A549 (cell line): ENCODE results near the gene UHRF1. TPM values are rescaled to one million over a fixed set of nuclear protein-coding genes. Genes with fewer than 3 reads are reported as not detected.

Source experiments
- ATAC-seq, 2 experiments: fragments of 200-7000 bp in 1 of 2; fragments of >200 bp in 1 of 2; cut with Nextera tagmentation in 1 of 2; cut with Tn5 transposase in 1 of 2; 3 replicates each; pipeline versions ENCODE4 v1.8.0 to v1.9.1; 2018 to 2020; ENCODE audit warnings: mild to moderate bottlenecking in 1 of 2, moderate library complexity in 1 of 2
- CTCF ChIA-PET: fragments of 300-600 bp; sonication (Branson Sonifier 250); formaldehyde crosslinking; extraction: SDS; loops from one replicate; lab custom pipeline; 2021; ENCODE audit warnings: antibody characterized with exemption, inconsistent platforms; lab: Yijun Ruan, JAX
- POLR2A ChIA-PET: fragments of 350-600 bp; formaldehyde crosslinking; extraction: SDS; loops from one replicate; lab custom pipeline; 2021; ENCODE audit warnings: antibody characterized with exemption, inconsistent platforms; lab: Yijun Ruan, JAX
- DNase-seq, 2 experiments: peaks; one replicate each; pipeline versions ENCODE4 v3.0.0 to v3.0.0-alpha.2; 2011 to 2016; ENCODE audit warnings: low read depth in 1 of 2, low spot score in 1 of 2
- FAIRE-seq: peaks from 2 replicates; lab custom pipeline; 2011; peaks lifted over from hg19 to GRCh38; lab: Jason Lieb, UNC
- H3K27ac ChIP-seq, 2 experiments: fragments of >200 bp; sonication (Bioruptor Twin); formaldehyde crosslinking; 3 replicates each; pipeline ENCODE4 v1.5.1; 2016 to 2017
- H3K4me1 ChIP-seq: fragments of >200 bp; sonication (Bioruptor Twin); formaldehyde crosslinking; 3 replicates; pipeline ENCODE4 v1.6.1; 2016
- H3K4me2 ChIP-seq: fragments of >200 bp; sonication (Bioruptor Twin); formaldehyde crosslinking; 3 replicates; pipeline ENCODE4 v1.6.1; 2016
- H3K4me3 ChIP-seq: fragments of >200 bp; sonication (Bioruptor Twin); formaldehyde crosslinking; 3 replicates; pipeline ENCODE4 v1.5.1; 2016
- H3K9me3 ChIP-seq: fragments of >200 bp; sonication (Bioruptor Twin); formaldehyde crosslinking; 3 replicates; pipeline ENCODE4 v1.6.1; 2016
- BCL3 ChIP-seq: fragments of >200 bp; sonication (Bioruptor Twin); formaldehyde crosslinking; IDR thresholded peaks from 3 replicates; pipeline ENCODE4 v1.6.1; 2016
- CHD4 ChIP-seq: fragments of 200-600 bp; sonication (generic); IDR thresholded peaks from 2 replicates; pipeline ENCODE4 v1.6.1; 2016; ENCODE audit warnings: antibody characterized with exemption, mild to moderate bottlenecking, borderline replicate concordance
- EHF ChIP-seq: fragments of 250-450 bp; sonication (Bioruptor Pico); IDR thresholded peaks from 2 replicates; pipeline ENCODE4 v1.5.0; 2020; ENCODE audit warnings: mild to moderate bottlenecking
- EHMT2 ChIP-seq: fragments of 200-600 bp; sonication (generic); IDR thresholded peaks from 2 replicates; pipeline ENCODE4 v1.6.1; 2016; ENCODE audit warnings: antibody characterized with exemption, low read depth, mild to moderate bottlenecking, moderate library complexity
- ELK1 ChIP-seq: fragments of 150-350 bp; IDR thresholded peaks from 2 replicates; pipeline ENCODE4 v1.6.1; 2014; ENCODE audit warnings: low read depth, mild to moderate bottlenecking, low read length
- EP300 ChIP-seq, 2 experiments: fragments of >200 bp; sonication (Bioruptor Twin); formaldehyde crosslinking; IDR thresholded peaks; 2 replicates in 1 of 2; 3 replicates in 1 of 2; pipeline ENCODE4 v1.6.1; 2016 to 2017
- FOSB ChIP-seq: fragments of 250-450 bp; sonication (Bioruptor Pico); IDR thresholded peaks from 2 replicates; pipeline ENCODE4 v1.5.0; 2020; ENCODE audit warnings: mild to moderate bottlenecking, moderate library complexity
- FOSL2 ChIP-seq, 2 experiments: fragments of 450-650 bp in 1 of 2; fragments of >200 bp in 1 of 2; sonication (Bioruptor Twin) in 1 of 2; formaldehyde crosslinking; IDR thresholded peaks; 2 replicates each; pipeline versions ENCODE4 v1.5.0 to v1.6.1; 2016 to 2020; ENCODE audit warnings: mild to moderate bottlenecking in 1 of 2, moderate library complexity in 1 of 2
- HES2 ChIP-seq: fragments of >200 bp; sonication (Bioruptor Twin); formaldehyde crosslinking; IDR thresholded peaks from 2 replicates; pipeline ENCODE4 v1.6.1; 2016
- KDM1A ChIP-seq: fragments of 200-600 bp; sonication (generic); IDR thresholded peaks from 2 replicates; pipeline ENCODE4 v1.6.1; 2016; ENCODE audit warnings: low read depth, mild to moderate bottlenecking
- KDM5A ChIP-seq: fragments of 200-600 bp; sonication (generic); IDR thresholded peaks from 2 replicates; pipeline ENCODE4 v1.6.1; 2016; ENCODE audit warnings: antibody characterized with exemption, mild to moderate bottlenecking
- MAFK ChIP-seq: fragments of 450-650 bp; IDR thresholded peaks from 2 replicates; pipeline ENCODE4 v1.6.1; 2014; ENCODE audit not compliant: partially characterized antibody
- MAX ChIP-seq: IDR thresholded peaks from 2 replicates; pipeline ENCODE4 v1.6.1; 2012
- MYC ChIP-seq: IDR thresholded peaks from 2 replicates; pipeline ENCODE4 v1.6.1; 2012; ENCODE audit warnings: mild to moderate bottlenecking, inconsistent platforms, low read length, improper control_type of control experiment, borderline replicate concordance
- REST ChIP-seq: fragments of 200-600 bp; sonication (generic); IDR thresholded peaks from 2 replicates; pipeline ENCODE4 v1.6.1; 2016; ENCODE audit warnings: antibody characterized with exemption, mild to moderate bottlenecking, moderate library complexity
- RFX5 ChIP-seq: fragments of 450-650 bp; IDR thresholded peaks from 2 replicates; pipeline ENCODE4 v1.7.1; 2014; ENCODE audit warnings: antibody characterized with exemption, mild to moderate bottlenecking, moderate library complexity
- RNF2 ChIP-seq: fragments of 200-600 bp; sonication (generic); IDR thresholded peaks from 2 replicates; pipeline ENCODE4 v1.6.1; 2016; ENCODE audit warnings: low read depth, mild to moderate bottlenecking, antibody characterized with exemption, moderate library complexity, borderline replicate concordance
- SREBF2 ChIP-seq: fragments of 450-650 bp; IDR thresholded peaks from 2 replicates; pipeline ENCODE4 v1.6.1; 2014; ENCODE audit warnings: mild to moderate bottlenecking, moderate library complexity
- USF2 ChIP-seq: fragments of 450-650 bp; IDR thresholded peaks from 2 replicates; pipeline ENCODE4 v1.6.1; 2014; ENCODE audit warnings: antibody characterized with exemption
- ZFP36 ChIP-seq: fragments of 450-650 bp; IDR thresholded peaks from 2 replicates; pipeline ENCODE4 v1.6.1; 2014; ENCODE audit warnings: borderline replicate concordance; ENCODE audit not compliant: partially characterized antibody
- ZNF302 ChIP-seq: fragments of 250-450 bp; sonication (Bioruptor Pico); IDR thresholded peaks from 2 replicates; pipeline ENCODE4 v1.9.0; 2021; ENCODE audit warnings: inconsistent platforms, mild to moderate bottlenecking, moderate library complexity
- WGBS: methylation state at CpG from one replicate; pipeline ENCODE4 v1.1.6; 2017; ENCODE audit errors: missing lambda C conversion rate; 5-methylcytosine and 5-hydroxymethylcytosine counted together
- polyA plus RNA-seq, 4 experiments: library from polyadenylated mRNA; depleted of rRNA in 3 of 4; stranded (reverse); fragments of >200 nt; fragmentation: RNase III in 1 of 4; extraction: RNeasy Plus Mini Kit Qiagen cat#74134 plus additional on column Dnase treatment in 1 of 4; gene quantifications; 2 replicates in 3 of 4; 3 replicates in 1 of 4; pipeline ENCODE4 v1.2.3, GENCODE V29; 2011 to 2017

Gene UHRF1
- polyA plus RNA-seq, 2 of the 4 experiments (the other 2 are of a cell fraction): 7.2 to 52.3 TPM

GRCh38 chr19:4870025-4870700 lies 39.1 kb upstream of the UHRF1 start (continued):
- TF ChIP-seq FOSB: 0 out of 2 replicates have a peak, but pooled peaks have one; percentile 35
- TF ChIP-seq MAX: peak; percentile 53
- TF ChIP-seq EHF (CRISPR knock-in tag): peak; percentile 52; the same call in 1 of the 2 replicates
- no peak for TF ChIP-seq MYC
- no peak for TF ChIP-seq RNF2
- peak; percentile 60 for TF ChIP-seq FOSL2 (IDR thresholded peaks at IDR 0.05)
- peak; percentile 95 for TF ChIP-seq FOSL2 (CRISPR knock-in tag; IDR thresholded peaks at IDR 0.05)
- TF ChIP-seq CHD4: peak; percentile 92
- TF ChIP-seq RFX5: no peak
- TF ChIP-seq HES2: no peak
- TF ChIP-seq BCL3: no peak
- no peak for TF ChIP-seq USF2
- no peak for TF ChIP-seq MAFK
- no peak for TF ChIP-seq EHMT2
- peak; percentile 88 for TF ChIP-seq KDM1A
- no peak for TF ChIP-seq ZNF302 (CRISPR knock-in tag)
- TF ChIP-seq EP300 (IDR thresholded peaks at IDR 0.05): no peak; a peak in 1 of 5 replicates
- no peak for TF ChIP-seq REST
- TF ChIP-seq SREBF2: no peak
- TF ChIP-seq ELK1: no peak
- TF ChIP-seq, all 56 proteins: peak for 13

GRCh38 chr19:4871711-4872110 lies 37.6 kb upstream of the UHRF1 start:
- ATAC-seq (no peak), DNase-seq (no peak), FAIRE-seq (no peak)
- Histone ChIP-seq H3K9me3 (no peaks in the 10 kb centered on the region), H3K4me2 (no peak overlapping the region; the same call in 2 of the 3 replicates), H3K4me3 (no peak overlapping the region), H3K4me1 (peaks cover 31% of the 10 kb centered on the region), H3K27ac (peak overlapping the region; percentile 90 to 94; a peak in 4 of 6 replicates)
- ChIA-PET CTCF (interaction anchor here (0.7 to 10.5 kb wide), 13 partner anchors 20 to 167 kb away, joined by 3 to 170 read pairs (median 4); partner anchors contain the start of genes ARRDC5 and UHRF1), POLR2A (no interaction called here)
- TF ChIP-seq KDM5A: no peak
- peak; percentile 30 for TF ChIP-seq ZFP36
- 71% methylated on average over 6 of the region's 6 CpGs for WGBS
